NCI-H146 treated with DMSO at 0.1 percent for 48 hours (cell line): ENCODE results near the gene MAGEA3.
A peak's percentile ranks its signal among the peaks of the same experiment; 100 is the strongest.
"Not testable (repeated sequence)": the region's sequence is repeated elsewhere in the genome, so short reads cannot be mapped to it uniquely, and the experiment has no call there.

Experiments
- DNase-seq: peaks from one replicate; lab custom pipeline; 2025; ENCODE audit not compliant: unreplicated experiment; lab: John Stamatoyannopoulos, UW

MAGEA3 gene, protein sequence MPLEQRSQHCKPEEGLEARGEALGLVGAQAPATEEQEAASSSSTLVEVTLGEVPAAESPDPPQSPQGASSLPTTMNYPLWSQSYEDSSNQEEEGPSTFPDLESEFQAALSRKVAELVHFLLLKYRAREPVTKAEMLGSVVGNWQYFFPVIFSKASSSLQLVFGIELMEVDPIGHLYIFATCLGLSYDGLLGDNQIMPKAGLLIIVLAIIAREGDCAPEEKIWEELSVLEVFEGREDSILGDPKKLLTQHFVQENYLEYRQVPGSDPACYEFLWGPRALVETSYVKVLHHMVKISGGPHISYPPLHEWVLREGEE

DNA sequence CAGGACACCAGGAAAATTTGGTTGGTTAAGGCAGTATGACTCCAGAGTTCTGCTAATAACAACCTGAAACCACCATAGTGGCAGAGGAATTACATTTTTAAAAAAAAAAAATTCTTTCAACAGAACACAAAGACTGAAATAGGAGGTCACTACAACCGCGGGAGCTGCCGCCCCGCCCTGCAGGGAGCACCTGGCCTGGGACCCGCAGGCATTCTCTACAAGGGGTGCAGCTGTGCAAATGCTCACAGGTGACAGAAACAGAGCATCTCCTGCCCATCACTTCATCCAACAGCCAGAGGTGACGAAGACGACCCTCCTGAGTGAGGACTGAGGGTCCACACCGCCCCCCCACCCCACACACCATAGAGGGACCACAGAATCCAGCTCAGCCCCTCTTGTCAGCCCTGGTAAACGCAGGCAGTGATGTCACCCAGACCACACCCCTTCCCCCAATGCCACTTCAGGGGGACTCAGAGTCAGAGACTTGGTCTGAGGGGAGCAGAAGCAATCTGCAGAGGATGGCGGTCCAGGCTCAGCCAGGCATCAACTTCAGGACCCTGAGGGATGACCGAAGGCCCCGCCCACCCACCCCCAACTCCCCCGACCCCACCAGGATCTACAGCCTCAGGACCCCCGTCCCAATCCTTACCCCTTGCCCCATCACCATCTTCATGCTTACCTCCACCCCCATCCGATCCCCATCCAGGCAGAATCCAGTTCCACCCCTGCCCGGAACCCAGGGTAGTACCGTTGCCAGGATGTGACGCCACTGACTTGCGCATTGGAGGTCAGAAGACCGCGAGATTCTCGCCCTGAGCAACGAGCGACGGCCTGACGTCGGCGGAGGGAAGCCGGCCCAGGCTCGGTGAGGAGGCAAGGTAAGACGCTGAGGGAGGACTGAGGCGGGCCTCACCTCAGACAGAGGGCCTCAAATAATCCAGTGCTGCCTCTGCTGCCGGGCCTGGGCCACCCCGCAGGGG is at the start of gene MAGEA3:
Gene MAGEA3 (plus strand): TSS at position 843 of the 980 bp plus-strand sequence. CDS start 2,039 bp downstream, outside the sequence.
- DNase-seq, result not testable (repeated sequence)

DNA sequence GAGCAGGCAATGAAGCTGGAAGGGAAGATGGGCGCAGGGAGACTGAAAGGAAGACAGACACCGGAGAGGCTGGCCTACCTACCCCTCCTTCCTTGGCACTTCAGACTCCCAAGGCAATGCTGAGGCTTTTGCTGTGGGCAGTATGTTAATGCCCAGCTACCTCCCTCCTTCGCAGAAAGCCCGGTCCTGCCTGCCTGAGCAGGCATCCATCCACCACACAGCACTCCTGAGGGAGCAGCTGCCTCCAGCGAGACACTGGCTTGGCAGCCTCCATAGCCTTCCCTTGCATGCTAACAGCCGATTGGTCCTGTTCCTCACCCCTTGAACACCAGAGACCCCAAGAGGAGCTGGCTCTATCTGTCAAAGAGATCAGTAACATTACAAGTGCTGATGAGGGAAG is 46.5 kb upstream of the MAGEA3 start:
- no peak for DNase-seq

DNA sequence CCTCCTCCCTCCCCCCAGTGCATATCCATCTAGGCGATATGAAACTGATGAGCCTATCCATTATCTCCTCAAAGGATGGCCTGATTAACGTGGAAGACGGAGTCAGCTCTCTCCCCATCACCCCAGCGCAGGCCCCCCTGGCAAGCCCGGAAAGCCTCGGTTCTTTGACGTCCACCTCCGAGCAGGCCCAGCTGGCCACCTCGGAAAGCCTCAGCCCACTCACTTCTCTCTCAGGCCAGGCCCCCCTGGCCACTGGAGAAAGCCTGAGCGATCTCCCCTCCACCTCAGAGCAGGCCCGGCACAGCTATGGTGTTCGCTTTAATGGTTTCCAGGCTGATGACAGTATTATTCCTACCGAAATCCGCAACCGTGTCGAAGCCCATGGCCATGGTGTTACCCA is 46.1 kb upstream of the MAGEA3 start:
- no peak for DNase-seq

- DNase-seq, result no peak
Observed at GRCh38 chrX:152656087-152656486, 42.5 kb upstream of the MAGEA3 start.

- DNase-seq, result no peak
Observed at GRCh38 chrX:152656890-152657289, 41.7 kb upstream of the MAGEA3 start.

GRCh38 chrX:152658302-152658701 is 40.3 kb upstream of the MAGEA3 start:
- DNase-seq, result no peak

- DNase-seq, result no peak
Observed at GRCh38 chrX:152663086-152663485, 35.5 kb upstream of the MAGEA3 start.

GRCh38 chrX:152674135-152674534 is 24.5 kb upstream of the MAGEA3 start:
- DNase-seq, result no peak

- not testable (repeated sequence) for DNase-seq
Observed at GRCh38 chrX:152674652-152675051, 23.9 kb upstream of the MAGEA3 start.

- DNase-seq, result not testable (repeated sequence)
Observed at GRCh38 chrX:152681012-152681411, 17.6 kb upstream of the MAGEA3 start.

GRCh38 chrX:152700390-152700789 is 1.8 kb downstream of the MAGEA3 start:
- not testable (repeated sequence) for DNase-seq

DNA sequence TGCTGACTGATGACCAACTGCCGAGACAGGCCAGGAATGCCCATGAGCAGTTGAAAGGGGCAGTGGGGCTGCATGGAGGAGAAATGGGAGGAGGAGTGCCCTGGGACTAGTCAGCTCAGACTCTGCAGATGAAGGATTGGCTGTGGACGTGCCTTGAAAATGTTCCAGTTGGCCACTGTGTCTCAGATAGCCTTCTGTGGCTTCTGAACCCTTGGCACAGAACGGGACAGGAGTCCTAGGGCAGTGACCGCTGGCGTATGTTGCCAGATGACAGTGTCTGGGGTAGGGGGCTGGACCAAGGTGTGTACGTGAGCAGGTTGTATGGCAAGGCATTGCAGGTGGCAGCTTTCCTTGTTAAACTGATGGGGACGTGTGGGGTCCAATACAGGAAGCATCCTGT is 7.9 kb downstream of the MAGEA3 start:
- not testable (repeated sequence) for DNase-seq

DNA sequence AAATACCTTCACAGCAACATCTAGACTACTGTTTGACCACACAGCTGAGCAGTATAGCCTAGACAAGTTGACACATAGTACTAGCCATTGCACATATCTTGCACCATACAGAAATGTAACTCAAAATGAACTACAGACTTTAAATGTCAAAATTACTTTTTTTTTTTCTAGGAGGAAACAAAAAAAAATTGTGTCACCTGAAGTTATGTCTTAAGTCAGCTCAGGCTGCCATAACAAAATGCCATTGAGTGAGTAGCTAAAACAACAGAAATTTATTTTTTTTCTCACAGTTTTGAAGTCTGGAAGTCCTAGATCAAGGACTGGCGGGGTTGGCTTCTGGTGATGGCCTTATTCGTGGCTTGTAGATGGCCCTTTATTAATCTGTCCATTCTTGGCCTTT is 10.6 kb downstream of the MAGEA3 start, which contains the start of gene CSAG2:
Gene CSAG2 (minus strand): TSS at position 101 of the 400 bp plus-strand sequence. CDS start 161 bp downstream, outside the sequence.
- DNase-seq, result not testable (repeated sequence)

GRCh38 chrX:152713195-152713594 is 14.6 kb downstream of the MAGEA3 start:
- DNase-seq, result not testable (repeated sequence)

GRCh38 chrX:152713815-152714787 is 15.5 kb downstream of the MAGEA3 start, which contains the start of gene MAGEA2B:
Gene MAGEA2B, plus strand, starts transcription at chrX:152714628. Its CDS starts 2,479 bp downstream, at chrX:152717107.
- DNase-seq, result not testable (repeated sequence)

DNA sequence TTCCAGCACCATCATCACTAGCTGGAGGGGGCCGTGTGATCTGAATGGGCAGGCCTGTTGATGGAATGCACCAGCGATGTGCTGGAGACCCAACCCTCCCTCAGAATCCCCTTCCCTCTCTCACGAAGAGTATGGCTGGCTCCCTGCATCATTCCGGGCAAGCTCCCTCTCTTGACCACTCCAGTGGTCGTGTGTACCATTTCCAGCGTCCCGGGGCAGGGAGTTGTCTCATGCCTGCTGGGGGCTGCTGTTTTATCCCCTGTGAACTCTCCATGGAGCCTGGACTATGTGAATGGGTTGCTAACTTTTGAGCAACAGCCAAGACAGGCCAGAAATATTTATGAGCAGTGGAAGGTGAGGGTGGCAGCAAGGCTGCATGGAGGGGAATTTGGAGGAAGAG is 26.8 kb downstream of the MAGEA3 start:
- DNase-seq, result no peak

DNA sequence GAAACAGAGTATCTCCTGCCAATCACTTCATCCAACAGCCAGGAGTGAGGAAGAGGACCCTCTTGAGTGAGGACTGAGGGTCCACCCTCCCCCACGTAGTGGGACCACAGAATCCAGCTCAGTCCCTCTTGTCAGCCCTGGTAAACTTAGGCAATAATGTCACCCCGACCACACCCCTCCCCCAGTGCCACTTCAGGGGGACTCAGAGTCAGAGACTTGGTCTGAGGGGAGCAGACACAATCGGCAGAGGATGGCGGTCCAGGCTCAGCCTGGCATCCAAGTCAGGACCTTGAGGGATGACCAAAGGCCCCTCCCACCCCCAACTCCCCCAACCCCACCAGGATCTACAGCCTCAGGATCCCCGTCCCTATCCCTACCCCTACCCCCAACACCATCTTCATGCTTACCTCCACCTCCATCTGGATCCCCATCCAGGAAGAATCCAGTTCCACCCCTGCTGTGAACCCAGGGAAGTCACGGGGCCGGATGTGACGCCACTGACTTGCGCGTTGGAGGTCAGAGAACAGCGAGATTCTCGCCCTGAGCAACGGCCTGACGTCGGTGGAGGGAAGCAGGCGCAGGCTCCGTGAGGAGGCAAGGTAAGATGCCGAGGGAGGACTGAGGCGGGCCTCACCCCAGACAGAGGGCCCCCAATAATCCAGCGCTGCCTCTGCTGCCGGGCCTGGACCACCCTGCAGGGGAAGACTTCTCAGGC is 34.8 kb downstream of the MAGEA3 start, which contains the start of the genes CSAG1 and MAGEA12:
Gene CSAG1 (minus strand): TSS at position 461 of the 715 bp plus-strand sequence. CDS start 1,261 bp downstream, outside the sequence.
Gene MAGEA12 (plus strand): TSS at position 497 of the 715 bp plus-strand sequence. CDS start 2,405 bp downstream, outside the sequence.
- peak; percentile 39 for DNase-seq

DNA sequence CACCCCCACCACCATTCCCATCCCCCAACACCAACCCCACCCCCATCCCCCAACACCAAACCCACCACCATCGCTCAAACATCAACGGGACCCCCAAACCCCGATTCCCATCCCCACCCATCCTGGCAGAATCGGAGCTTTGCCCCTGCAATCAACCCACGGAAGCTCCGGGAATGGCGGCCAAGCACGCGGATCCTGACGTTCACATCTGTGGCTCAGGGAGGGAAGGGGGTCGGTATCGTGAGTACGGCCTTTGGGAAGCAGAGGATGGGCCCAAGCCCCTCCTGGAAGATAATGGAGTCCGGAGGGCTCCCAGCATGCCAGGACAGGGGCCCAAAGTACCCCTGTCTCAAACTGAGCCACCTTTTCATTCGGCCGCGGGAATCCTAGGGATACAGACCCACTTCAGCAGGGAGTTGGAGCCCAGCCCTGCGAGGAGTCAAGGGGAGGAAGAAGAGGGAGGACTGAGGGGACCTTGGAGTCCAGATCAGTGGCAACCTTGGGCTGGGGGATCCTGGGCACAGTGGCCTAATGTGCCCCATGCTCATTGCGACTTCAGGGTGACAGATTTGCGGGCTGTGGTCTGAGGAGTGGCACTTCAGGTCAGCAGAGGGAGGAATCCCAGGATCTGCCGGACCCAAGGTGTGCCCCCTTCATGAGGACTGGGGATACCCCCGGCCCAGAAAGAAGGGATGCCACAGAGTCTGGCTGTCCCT is 35.7 kb downstream of the MAGEA3 start:
- not testable (repeated sequence) for DNase-seq

- DNase-seq, result no peak
Observed at GRCh38 chrX:152735101-152735500, 36.5 kb downstream of the MAGEA3 start.
